BJ (cell line): ENCODE measurements around the gene RGS1. TPM values are rescaled to one million over a fixed set of nuclear protein-coding genes. Genes with fewer than 3 reads are reported as not detected.

ENCODE experiments used
- CTCF ChIA-PET: fragments of 350-600 bp; formaldehyde crosslinking; extraction: SDS; loops from one replicate; lab custom pipeline; 2021; ENCODE audit warnings: antibody characterized with exemption, inconsistent platforms; lab: Yijun Ruan, JAX
- POLR2A ChIA-PET: fragments of 300-600 bp; sonication (Branson Sonifier 250); formaldehyde crosslinking; extraction: SDS; loops from one replicate; lab custom pipeline; 2021; ENCODE audit warnings: antibody characterized with exemption; lab: Charles Lee
- DNase-seq: peaks from one replicate; pipeline ENCODE4 v3.0.0-alpha.2; 2011; ENCODE audit warnings: low read depth
- H3K27me3 ChIP-seq: 2 replicates; pipeline ENCODE4 v1.6.0; 2011; ENCODE audit warnings: low read length; ENCODE audit not compliant: control insufficient read depth, insufficient read depth
- H3K36me3 ChIP-seq: 2 replicates; pipeline ENCODE4 v1.5.1; 2011; ENCODE audit warnings: low read length; ENCODE audit not compliant: control insufficient read depth, insufficient read depth
- H3K4me3 ChIP-seq: 2 replicates; pipeline ENCODE4 v1.5.1; 2011; ENCODE audit warnings: low read depth, mild to moderate bottlenecking, control low read depth, low read length
- CTCF ChIP-seq: IDR thresholded peaks from 2 replicates; pipeline ENCODE4 v1.5.1; 2011; ENCODE audit warnings: low read depth, mild to moderate bottlenecking, control low read depth, inconsistent platforms, low read length, moderate library complexity; ENCODE audit not compliant: insufficient read depth
- polyA plus RNA-seq: library from polyadenylated mRNA; depleted of rRNA; stranded (reverse); fragments of >200 nt; gene quantifications from 2 replicates; pipeline ENCODE4 v1.2.3, GENCODE V29; 2011

The RGS1 gene
- polyA plus RNA-seq, 1 experiment = not detected

- POLR2A ChIA-PET = no interaction called here
- CTCF ChIA-PET = interaction anchor here (1.7 kb wide), 1 partner anchor 72 kb away, joined by 6 read pairs; no protein-coding TSS in a partner anchor
Measured at GRCh38 chr1:192549937-192550336, 25.6 kb upstream of the RGS1 start.

GRCh38 chr1:192550922-192551534 lies 24.5 kb upstream of the RGS1 start:
- no peak for TF ChIP-seq CTCF
- peak; percentile 61 for DNase-seq
- H3K4me3 ChIP-seq = no peak overlapping the region
- POLR2A ChIA-PET = no interaction called here
- CTCF ChIA-PET = interaction anchor here (0.6 to 1.7 kb wide), 2 partner anchors 9 to 74 kb away, joined by 4 to 6 read pairs; no protein-coding TSS in a partner anchor
- H3K36me3 ChIP-seq = no peaks in the 10 kb centered on the region
- H3K27me3 ChIP-seq = no peaks in the 10 kb centered on the region

More at GRCh38 chr1:192549937-192550336, 25.6 kb upstream of the RGS1 start:
- TF ChIP-seq CTCF = no peak
- Histone ChIP-seq H3K27me3 (no peaks in the 10 kb centered on the region), H3K4me3 (no peak overlapping the region), H3K36me3 (no peaks in the 10 kb centered on the region)
- no peak for DNase-seq

GRCh38 chr1:192552760-192553191 lies 22.8 kb upstream of the RGS1 start:
- Histone ChIP-seq H3K36me3 (no peaks in the 10 kb centered on the region), H3K4me3 (no peak overlapping the region), H3K27me3 (no peaks in the 10 kb centered on the region)
- ChIA-PET CTCF (interaction anchor here (0.7 to 1.1 kb wide), 2 partner anchors 13 kb away, joined by 3 read pairs; no protein-coding TSS in a partner anchor), POLR2A (no interaction called here)
- no peak for DNase-seq
- TF ChIP-seq CTCF = no peak

GRCh38 chr1:192553741-192554140 lies 21.8 kb upstream of the RGS1 start:
- no peak overlapping the region for H3K4me3 ChIP-seq
- no peak for DNase-seq
- no peaks in the 10 kb centered on the region for H3K36me3 ChIP-seq
- no peaks in the 10 kb centered on the region for H3K27me3 ChIP-seq
- CTCF ChIA-PET = interaction anchor here (0.7 to 1.0 kb wide), 2 partner anchors 12 kb away, joined by 3 read pairs; no protein-coding TSS in a partner anchor
- POLR2A ChIA-PET = no interaction called here
- no peak for TF ChIP-seq CTCF

GRCh38 chr1:192554904-192555303 lies 20.7 kb upstream of the RGS1 start:
- Histone ChIP-seq H3K27me3 (no peaks in the 10 kb centered on the region), H3K36me3 (no peaks in the 10 kb centered on the region), H3K4me3 (no peak overlapping the region)
- TF ChIP-seq CTCF = no peak
- ChIA-PET CTCF (interaction anchor here (0.7 kb wide), 1 partner anchor 63 kb away, joined by 3 read pairs; no protein-coding TSS in a partner anchor), POLR2A (no interaction called here)
- DNase-seq = no peak
